Activated naive CD4-positive, alpha-beta T cell treated with anti-CD3 and anti-CD28 coated beads, Interleukin-2, amount 50 U/mL, for 72 hours (primary cell): ENCODE results near the gene RAD51B. TPM values are rescaled to one million over a fixed set of nuclear protein-coding genes. Genes with fewer than 3 reads are reported as not detected.

ENCODE experiments used
- ATAC-seq, 2 donors: fragments of 150-1000 bp; cut with Tn5 transposase; 2 replicates each; pipeline ENCODE4 v1.10.0; 2021; ENCODE audit warnings: mild to moderate bottlenecking in 2 of 2, moderate library complexity in 2 of 2
- DNase-seq, 2 donors: peaks; one replicate each; pipeline ENCODE4 v3.0.0; 2021 to 2022; ENCODE audit warnings: low spot score in 2 of 2
- H3K27ac Mint-ChIP-seq, 2 donors: one replicate each; pipeline ENCODE4 v1.8.0; 2022; ENCODE audit warnings: mild to moderate bottlenecking in 2 of 2, mixed read lengths in 2 of 2
- H3K36me3 Mint-ChIP-seq, 2 donors: one replicate each; pipeline ENCODE4 v1.8.0; 2022; ENCODE audit warnings: mixed read lengths in 2 of 2
- H3K9me3 Mint-ChIP-seq, 2 donors: one replicate each; pipeline ENCODE4 v1.8.0; 2022; ENCODE audit warnings: mixed read lengths in 2 of 2
- total RNA-seq, 2 donors: library from RNA; stranded (reverse); gene quantifications; one replicate each; pipeline ENCODE4 v1.2.3, GENCODE V29; 2022

RAD51B gene
- total RNA-seq, 2 donors from 2014 or later = 36.5 to 53.0 TPM

DNA sequence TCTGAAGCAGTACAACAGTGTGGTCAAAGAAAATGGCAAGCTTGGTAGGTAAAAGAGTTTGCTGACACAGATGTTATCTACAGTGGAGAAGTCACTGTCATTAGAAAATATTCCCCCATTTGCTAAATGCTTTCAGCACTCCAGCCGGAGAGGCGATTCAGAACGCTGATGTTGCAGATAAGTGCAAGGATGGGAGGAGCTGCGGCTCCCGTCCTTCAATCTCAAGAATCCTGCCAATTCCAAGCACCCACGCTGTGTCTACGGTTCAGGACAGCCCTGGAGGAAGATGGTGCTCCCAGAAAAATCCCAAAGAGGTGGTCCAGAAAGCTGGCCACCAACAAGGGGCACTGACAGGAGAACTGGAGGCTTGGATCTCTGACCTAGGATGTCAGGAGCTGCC, 894.2 kb downstream of the RAD51B start:
- ATAC-seq (no peak), DNase-seq (no peak)
- Mint-ChIP-seq H3K9me3 (no peaks in the 10 kb centered on the region), H3K36me3 (no peaks in the 10 kb centered on the region), H3K27ac (no peak overlapping the region)

DNA sequence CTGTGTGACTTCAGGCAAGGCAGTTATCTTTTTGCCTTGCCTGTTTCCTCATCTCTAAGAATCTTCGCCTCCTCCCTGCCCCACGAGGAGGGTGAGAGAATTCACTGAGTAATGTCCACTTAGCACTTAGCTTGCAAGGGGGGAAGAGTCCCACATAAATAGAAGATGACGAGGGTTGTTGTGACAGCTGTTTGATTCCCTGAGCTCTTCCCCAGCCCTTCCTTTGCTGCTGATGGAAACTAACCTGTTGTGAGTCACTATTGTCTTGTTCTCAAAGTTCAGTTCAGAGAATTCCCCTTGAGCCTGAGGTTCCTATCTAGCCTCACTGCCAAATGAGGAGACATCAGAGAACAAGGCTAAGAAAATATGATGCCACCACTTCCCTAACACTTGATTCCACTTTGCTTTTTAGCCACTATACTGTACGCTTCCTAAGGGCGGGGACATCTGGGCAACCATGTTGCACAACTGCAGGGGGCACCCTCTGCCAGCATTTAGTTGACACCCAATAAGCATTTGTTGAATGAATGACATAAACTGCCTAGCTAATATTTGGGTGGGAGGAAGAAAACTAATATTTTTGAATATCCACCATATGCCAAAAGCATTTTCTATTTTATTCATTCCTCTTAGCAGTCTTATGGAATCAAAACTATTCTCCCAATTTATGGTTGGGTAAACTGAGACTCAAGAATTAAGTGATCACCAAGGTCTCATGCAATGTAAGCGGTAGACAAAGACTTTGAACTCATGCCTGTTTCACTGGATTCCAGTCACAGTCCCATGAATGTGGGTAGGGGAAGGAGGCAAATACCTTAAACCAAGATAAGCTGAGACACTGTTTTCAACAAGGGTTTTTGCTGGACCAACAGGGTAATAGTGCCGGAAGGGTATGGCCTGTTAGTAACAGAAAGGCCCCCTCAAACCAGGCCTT, 895.7 kb downstream of the RAD51B start:
- H3K36me3 Mint-ChIP-seq = peaks cover 0 to 8% of the 10 kb centered on the region in 2 donors
- peak overlapping the region; percentile 12 to 42 for H3K27ac Mint-ChIP-seq
- peaks cover 0 to 5% of the 10 kb centered on the region in 2 donors for H3K9me3 Mint-ChIP-seq
- DNase-seq = no peak
- peak; percentile 61 to 85 for ATAC-seq

GRCh38 chr14:68716698-68717097, 897.1 kb downstream of the RAD51B start:
- Mint-ChIP-seq H3K9me3 (peaks cover 0 to 5% of the 10 kb centered on the region in 2 donors), H3K36me3 (peaks cover 5 to 14% of the 10 kb centered on the region in 2 donors), H3K27ac (no peak overlapping the region)
- ATAC-seq (no peak), DNase-seq (no peak)

DNA sequence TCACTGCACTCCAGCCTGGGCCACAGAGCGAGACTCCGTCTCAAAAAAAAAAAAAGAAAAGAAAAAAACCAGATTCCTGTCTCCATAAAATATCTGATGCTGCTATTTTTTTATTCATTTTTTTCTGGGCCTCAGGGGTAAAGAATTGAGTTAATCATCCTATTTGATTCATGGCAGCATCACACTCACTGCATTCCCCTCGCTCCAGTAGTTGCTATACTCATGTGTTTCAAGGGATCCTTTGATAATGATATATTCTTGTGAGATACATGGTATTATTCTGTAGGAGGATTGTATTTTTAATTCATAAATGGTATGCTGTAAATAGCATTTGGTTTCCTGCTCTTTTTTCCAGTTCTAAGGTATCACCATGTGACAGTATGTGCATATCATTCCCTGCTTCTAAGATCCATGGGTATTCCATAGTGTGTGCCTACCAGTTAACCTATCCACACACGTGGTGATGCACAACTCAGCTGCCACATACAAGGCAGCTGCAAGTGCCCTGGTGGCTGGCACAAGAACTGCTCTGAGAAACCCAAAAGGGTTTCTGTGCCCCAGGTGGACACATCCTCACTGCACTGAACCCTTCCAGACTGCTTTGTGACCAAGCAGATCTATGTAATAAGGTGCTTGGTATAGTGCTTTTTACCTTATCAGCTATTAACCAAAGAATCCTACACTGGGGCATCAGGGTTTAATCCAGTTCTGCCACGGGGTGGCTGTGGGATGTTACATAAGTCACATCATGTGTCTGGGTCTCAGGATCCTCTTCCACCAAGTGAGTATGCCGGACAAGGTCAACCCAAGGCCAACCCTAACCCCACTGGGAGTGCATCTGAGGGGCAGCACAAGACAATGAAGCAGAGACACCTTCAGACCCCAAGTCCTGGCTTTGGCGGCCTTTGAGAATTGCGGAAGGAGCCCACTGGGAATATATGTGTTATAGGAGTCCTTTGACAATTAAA, 898.7 kb downstream of the RAD51B start:
- DNase-seq (no peak), ATAC-seq (no peak)
- H3K9me3 Mint-ChIP-seq = peaks cover 0 to 5% of the 10 kb centered on the region in 2 donors
- no peak overlapping the region for H3K27ac Mint-ChIP-seq
- peaks cover 5 to 14% of the 10 kb centered on the region in 2 donors for H3K36me3 Mint-ChIP-seq

- H3K36me3 Mint-ChIP-seq = peaks cover 5 to 14% of the 10 kb centered on the region in 2 donors
- H3K9me3 Mint-ChIP-seq = peaks cover 0 to 5% of the 10 kb centered on the region in 2 donors
- ATAC-seq (peak; percentile 38 to 84), DNase-seq (no peak)
- H3K27ac Mint-ChIP-seq = peak overlapping the region; percentile 24 to 59
Measured at GRCh38 chr14:68719634-68720384, 900.2 kb downstream of the RAD51B start.

DNA sequence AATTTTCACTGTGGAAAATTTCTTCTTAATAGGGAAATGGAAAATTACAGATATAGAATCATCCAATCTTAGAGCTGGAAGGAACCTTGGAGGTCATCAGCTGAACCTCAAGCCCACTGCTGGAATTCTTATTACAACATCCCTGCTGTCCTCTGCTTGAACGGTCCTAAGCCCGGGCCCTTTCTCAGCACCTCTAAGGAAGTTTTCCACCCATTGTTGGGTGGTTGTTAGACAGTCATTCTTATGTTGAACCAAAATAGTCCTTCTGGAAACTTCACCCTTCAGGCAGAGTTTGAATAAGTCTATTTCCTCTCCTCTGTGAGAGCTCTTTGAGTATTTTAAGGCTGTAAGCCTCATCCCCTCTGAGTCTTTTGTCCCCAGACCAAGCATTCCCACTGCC, 902.6 kb downstream of the RAD51B start:
- no peak for ATAC-seq
- Mint-ChIP-seq H3K27ac (no peak overlapping the region), H3K9me3 (peaks cover 0 to 5% of the 10 kb centered on the region in 2 donors), H3K36me3 (peaks cover 5 to 14% of the 10 kb centered on the region in 2 donors)
- DNase-seq = no peak

DNA sequence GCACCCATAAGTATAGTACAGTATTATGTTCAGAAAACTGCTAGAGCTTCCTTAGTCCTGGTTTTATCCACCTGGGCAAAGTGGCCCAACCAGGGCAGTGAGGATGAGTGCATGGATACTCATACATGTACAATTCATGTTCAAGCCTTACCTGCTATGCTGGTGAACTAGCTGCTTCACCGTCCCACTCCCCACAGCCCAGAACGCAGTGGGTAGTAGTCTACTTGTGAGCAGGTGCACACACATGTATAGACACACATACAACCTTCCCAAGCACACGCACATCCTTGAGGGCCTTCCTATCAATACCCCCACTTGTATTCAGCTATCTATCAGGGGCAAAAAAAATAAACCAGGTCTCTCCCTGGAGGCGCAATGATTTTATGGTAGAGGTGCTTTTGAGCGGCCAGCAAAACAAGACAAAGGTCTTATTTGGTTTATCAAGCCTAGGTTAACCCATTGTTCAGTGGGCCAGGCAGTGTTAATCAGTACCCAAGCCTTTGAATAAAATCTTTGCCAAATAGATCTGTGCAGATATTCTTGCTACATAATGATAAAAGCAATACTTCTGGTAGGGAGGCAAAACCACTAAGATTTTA, 903.5 kb downstream of the RAD51B start:
- DNase-seq = no peak
- Mint-ChIP-seq H3K36me3 (peaks cover 5 to 14% of the 10 kb centered on the region in 2 donors), H3K9me3 (peaks cover 0 to 5% of the 10 kb centered on the region in 2 donors), H3K27ac (no peak overlapping the region)
- ATAC-seq = no peak

DNA sequence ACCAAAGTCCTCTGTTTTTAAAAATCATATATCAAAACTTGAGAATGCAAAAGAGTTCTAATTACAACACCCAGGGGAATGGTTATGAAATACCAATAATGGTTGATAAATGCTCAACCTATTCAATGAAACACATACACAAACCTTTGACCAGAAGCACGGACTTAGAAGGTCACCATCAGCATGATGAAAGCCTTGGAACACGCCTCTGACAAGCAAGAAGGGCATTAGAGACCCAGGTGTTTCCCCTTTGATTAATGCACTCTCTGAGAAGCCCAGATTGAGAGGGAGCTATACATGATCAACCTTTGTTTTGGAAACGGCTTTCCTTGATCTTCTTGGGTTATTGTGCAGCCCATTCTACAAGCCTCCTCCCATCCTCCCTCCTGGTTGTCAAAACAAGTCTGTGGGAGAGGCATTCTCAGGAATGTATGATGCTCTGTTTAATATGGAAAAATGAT, 904.3 kb downstream of the RAD51B start:
- DNase-seq = no peak
- Mint-ChIP-seq H3K27ac (no peak overlapping the region), H3K9me3 (peaks cover 0 to 5% of the 10 kb centered on the region in 2 donors), H3K36me3 (peaks cover 5 to 14% of the 10 kb centered on the region in 2 donors)
- ATAC-seq = peak in 1 of 2 donors; percentile 12

GRCh38 chr14:68724914-68725313, 905.3 kb downstream of the RAD51B start:
- Mint-ChIP-seq H3K27ac (no peak overlapping the region), H3K9me3 (no peaks in the 10 kb centered on the region), H3K36me3 (peaks cover 5 to 8% of the 10 kb centered on the region in 2 donors)
- ATAC-seq (no peak), DNase-seq (no peak)

DNA sequence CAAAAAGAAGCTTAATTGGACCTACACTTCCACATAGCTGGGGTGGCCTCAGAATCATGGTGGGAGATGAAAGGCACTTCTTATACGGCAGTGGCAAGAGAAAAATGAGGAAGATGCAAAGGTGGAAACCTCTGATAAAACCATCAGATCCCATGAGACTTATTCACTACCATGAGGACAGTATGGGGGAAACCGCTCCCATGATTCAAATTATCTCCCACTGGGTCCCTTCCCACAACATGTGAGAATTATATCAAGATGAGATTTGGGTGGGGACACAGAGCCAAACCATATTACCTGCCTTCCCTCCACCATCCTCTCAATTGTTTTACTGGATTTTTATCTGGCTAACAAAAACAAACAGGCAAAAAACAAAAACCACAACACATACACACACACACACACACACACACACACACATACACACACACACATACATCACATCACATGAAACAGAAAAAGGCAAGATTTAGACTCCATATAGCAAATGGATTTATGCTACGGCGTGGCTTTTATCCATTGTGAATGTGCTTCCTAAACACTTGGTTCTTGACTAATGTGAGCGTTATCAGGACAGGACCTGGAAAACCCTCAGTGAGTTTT, 906.6 kb downstream of the RAD51B start:
- H3K9me3 Mint-ChIP-seq = no peaks in the 10 kb centered on the region
- no peak overlapping the region for H3K27ac Mint-ChIP-seq
- DNase-seq = no peak

GRCh38 chr14:68727315-68728047, 907.9 kb downstream of the RAD51B start:
- no peak for ATAC-seq
- H3K27ac Mint-ChIP-seq = no peak overlapping the region
- no peaks in the 10 kb centered on the region for H3K36me3 Mint-ChIP-seq
- no peaks in the 10 kb centered on the region for H3K9me3 Mint-ChIP-seq
- no peak for DNase-seq

More for the DNA sequence above, 906.6 kb downstream of the RAD51B start:
- no peak for ATAC-seq
- no peaks in the 10 kb centered on the region for H3K36me3 Mint-ChIP-seq

DNA sequence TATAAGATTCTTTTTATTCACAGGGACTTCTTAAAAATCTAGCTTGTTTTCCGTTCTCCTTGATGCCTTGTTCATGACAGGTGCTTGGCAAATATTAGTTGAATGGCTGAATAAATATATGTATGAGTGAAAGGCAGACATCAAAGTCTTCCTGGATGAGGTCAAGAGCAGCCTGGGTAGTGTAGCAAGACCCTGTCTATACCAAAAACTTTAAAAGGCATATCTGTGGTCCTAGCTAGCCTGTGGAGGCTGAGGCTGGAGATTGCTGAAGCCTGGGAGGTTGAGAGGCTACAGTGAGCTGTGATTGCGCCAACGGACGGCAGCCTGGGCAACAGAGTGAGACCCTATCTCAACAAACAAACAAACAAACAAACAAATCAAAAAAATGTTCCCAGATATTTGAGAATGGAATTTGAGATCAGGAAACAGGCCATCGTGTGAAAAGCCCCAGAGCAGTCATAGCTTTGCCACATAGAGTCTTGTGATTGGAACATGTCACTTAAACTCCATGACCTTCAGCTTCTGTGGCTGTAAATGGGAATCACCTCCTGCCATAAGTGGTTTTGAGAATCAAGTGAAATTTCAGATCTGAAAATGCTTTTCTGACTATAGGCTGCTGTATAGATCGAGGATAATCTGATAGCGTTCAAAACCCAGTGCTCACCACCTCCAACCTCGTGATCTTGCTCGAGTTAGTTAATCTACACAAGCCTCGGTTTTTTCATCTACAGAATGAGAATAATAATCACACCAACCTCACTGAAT, 908.9 kb downstream of the RAD51B start:
- Mint-ChIP-seq H3K36me3 (no peaks in the 10 kb centered on the region), H3K9me3 (no peaks in the 10 kb centered on the region), H3K27ac (peak overlapping the region in 1 of 2 donors; percentile 41)
- DNase-seq = no peak
- peak; percentile 39 to 41 for ATAC-seq

GRCh38 chr14:68729556-68729955, 910.0 kb downstream of the RAD51B start:
- Mint-ChIP-seq H3K9me3 (no peaks in the 10 kb centered on the region), H3K27ac (no peak overlapping the region), H3K36me3 (no peaks in the 10 kb centered on the region)
- no peak for DNase-seq
- no peak for ATAC-seq

DNA sequence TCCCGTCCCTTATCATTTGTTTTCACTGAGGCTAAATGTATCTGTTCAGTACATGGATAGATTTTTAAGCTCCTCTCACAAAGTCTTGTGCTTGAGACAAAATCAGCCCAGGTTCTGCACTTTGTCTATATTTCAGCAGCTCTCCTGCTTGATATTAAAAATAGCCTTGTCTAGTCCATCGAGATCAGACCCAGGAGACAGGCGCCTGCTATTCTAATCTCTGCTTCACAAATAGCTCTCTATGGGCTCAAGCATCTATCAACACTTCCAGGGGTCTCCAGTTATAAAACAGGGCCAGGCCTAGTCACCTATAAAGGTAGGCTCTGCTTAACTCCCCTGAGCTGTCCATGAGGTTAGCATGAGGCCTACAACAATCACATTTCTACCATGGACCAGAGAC, 910.8 kb downstream of the RAD51B start:
- Mint-ChIP-seq H3K9me3 (no peaks in the 10 kb centered on the region), H3K36me3 (no peaks in the 10 kb centered on the region), H3K27ac (no peak overlapping the region)
- no peak for ATAC-seq
- DNase-seq = no peak
